ENCODE results near the gene GADL1. TPM values are rescaled to one million over a fixed set of nuclear protein-coding genes. Genes with fewer than 3 reads are reported as not detected.

The GADL1 gene
- total RNA-seq, 1 experiment from 2014 or later = not detected

GRCh38 chr3:30749230-30749629 lies 145.2 kb downstream of the GADL1 start (continued):
- TF ChIP-seq POLR2AphosphoS5 (IDR thresholded peaks at IDR 0.05; ENCODE audit: low read depth, low read length) (no peak), SRF (IDR thresholded peaks at IDR 0.05; ENCODE audit: low read depth) (peak; percentile 43; the same call in 1 of the 2 replicates)

GRCh38 chr3:30747771-30748281 lies 146.6 kb downstream of the GADL1 start:
- ATAC-seq (peak; percentile 80), DNase-seq (ENCODE audit: low read depth, low spot score) (peak; percentile 49)
- BruUV-seq (replicated peaks) = no TSS peak
- intact Hi-C loops (cut with micrococcal nuclease) = loop anchor here (1.0 to 10.0 kb wide), 5 partner anchors 431 to 735 kb away; no protein-coding TSS in a partner anchor
- peaks cover 9 to 24% of the 10 kb centered on the region in 2 experiments; a peak in 3 of 4 replicates for H3K4me1 ChIP-seq (ENCODE audit: control insufficient read depth in 1 of 2, insufficient read depth in 2 of 2, low read length in 2 of 2)
- ChIA-PET RAD21 (ENCODE audit: low non-redundant PET in 1 of 2, low total read pairs in 2 of 2, uncharacterized antibody in 2 of 2, unreplicated experiment in 2 of 2) (no interaction called here), POLR2A (no interaction called here), CTCF (interaction anchor here (0.7 to 1.8 kb wide), 5 partner anchors 51 to 735 kb away, joined by 3 to 13 read pairs (median 4); no protein-coding TSS in a partner anchor)
- no peaks in the 10 kb centered on the region for H4K20me1 ChIP-seq (ENCODE audit: insufficient read depth)
- no peaks in the 10 kb centered on the region for H3K9me2 ChIP-seq (ENCODE audit: insufficient read depth)
- H3K4me2 ChIP-seq (ENCODE audit: low read length) = 0 out of 2 replicates have a peak overlapping the region, but pooled peaks have one; percentile 0
- H3K27ac ChIP-seq (ENCODE audit: low read depth, low read length) = no peak overlapping the region
- peak overlapping the region; percentile 87 for H2AFZ ChIP-seq (ENCODE audit: low read depth, low read length, poor library complexity, severe bottlenecking)
- TF ChIP-seq EGR1 (IDR thresholded peaks at IDR 0.05; ENCODE audit: low read depth) (no peak), ELF1 (IDR thresholded peaks at IDR 0.05; ENCODE audit: borderline replicate concordance, low read depth) (no peak), SIN3A (IDR thresholded peaks at IDR 0.05; ENCODE audit: low read depth) (no peak), EZH2 (IDR thresholded peaks at IDR 0.05) (no peak), CTCF (IDR thresholded peaks at IDR 0.05 in 2 of 3, conservative IDR thresholded peaks at IDR 0.05 in 1 of 3; ENCODE audit: borderline replicate concordance in 1 of 3, insufficient read depth in 1 of 3, low read depth in 2 of 3, low read length in 2 of 3) (peak; percentile 64 to 74 (median 68); a peak in 5 of 6 replicates), CEBPB (IDR thresholded peaks at IDR 0.05; ENCODE audit: low read depth) (no peak), SRF (IDR thresholded peaks at IDR 0.05; ENCODE audit: low read depth) (no peak), POLR2AphosphoS5 (IDR thresholded peaks at IDR 0.05; ENCODE audit: low read depth, low read length) (no peak), RAD21 (IDR thresholded peaks at IDR 0.05; ENCODE audit: low read depth) (peak; percentile 92)
- no peaks in the 10 kb centered on the region for H3K27me3 ChIP-seq (ENCODE audit: insufficient read depth, low read length)
- no peaks in the 10 kb centered on the region for H3K9me3 ChIP-seq (ENCODE audit: control insufficient read depth in 1 of 2, insufficient read depth in 1 of 2, low read depth in 1 of 2, low read length in 2 of 2)
- no peaks in the 10 kb centered on the region for H3K79me2 ChIP-seq (ENCODE audit: insufficient read depth, low read length)
- H3K36me3 ChIP-seq (ENCODE audit: control insufficient read depth in 1 of 2, insufficient read depth in 2 of 2, low read length in 2 of 2) = no peaks in the 10 kb centered on the region
- no peak overlapping the region for H3K4me3 ChIP-seq (replicated peaks in 1 of 2; ENCODE audit: low read depth in 1 of 2, low read length in 2 of 2)
- H3K9ac ChIP-seq (ENCODE audit: low read length) = no peak overlapping the region
